Activated CD8-positive, alpha-beta T cell treated with anti-CD3 and anti-CD28 coated beads for 36 hours (primary cell): ENCODE measurements around the gene HNRNPLL. TPM values are rescaled to one million over a fixed set of nuclear protein-coding genes. Genes with fewer than 3 reads are reported as not detected.

Experiments used
- ATAC-seq: fragments of 200-7000 bp; cut with Tn5 transposase; one replicate; pipeline ENCODE4 v1.10.0; 2021; ENCODE audit warnings: mild to moderate bottlenecking, moderate library complexity
- CTCF ChIA-PET: fragments of 350-600 bp; sonication (Branson Sonifier 250); formaldehyde crosslinking; loops from one replicate; lab custom pipeline; 2021; ENCODE audit warnings: antibody characterized with exemption; lab: Charles Lee
- POLR2A ChIA-PET: fragments of 350-600 bp; sonication (Branson Sonifier 250); formaldehyde crosslinking; loops from one replicate; lab custom pipeline; 2021; ENCODE audit warnings: antibody characterized with exemption; lab: Charles Lee
- DNase-seq: peaks from one replicate; pipeline ENCODE4 v3.0.0-alpha.2; 2020
- H3K27ac Mint-ChIP-seq: one replicate; pipeline ENCODE4 v1.8.0; 2021; ENCODE audit warnings: mild to moderate bottlenecking, mixed read lengths
- H3K27me3 Mint-ChIP-seq: one replicate; pipeline ENCODE4 v1.8.0; 2021; ENCODE audit warnings: mixed read lengths
- H3K36me3 Mint-ChIP-seq: one replicate; pipeline ENCODE4 v1.8.0; 2021; ENCODE audit warnings: low read depth, mixed read lengths
- H3K4me1 Mint-ChIP-seq: one replicate; pipeline ENCODE4 v1.8.0; 2021; ENCODE audit warnings: low read depth, mixed read lengths
- H3K4me3 Mint-ChIP-seq: one replicate; pipeline ENCODE4 v1.8.0; 2021; ENCODE audit warnings: mild to moderate bottlenecking, moderate library complexity, mixed read lengths
- H3K9me3 Mint-ChIP-seq: one replicate; pipeline ENCODE4 v1.8.0; 2021; ENCODE audit warnings: mixed read lengths
- CTCF ChIP-seq: fragments of 200-600 bp; IDR thresholded peaks from one replicate; pipeline ENCODE4 v1.8.0; 2022; ENCODE audit warnings: antibody characterized with exemption, mild to moderate bottlenecking
- intact Hi-C: fragments of 100-400 bp; cut with micrococcal nuclease; formaldehyde crosslinking; loops from one replicate; pipeline ENCODE4 v1.10.0; 2022
- total RNA-seq, 2 experiments: library from RNA; stranded (reverse); gene quantifications; one replicate each; pipeline ENCODE4 v1.2.3, GENCODE V29; 2021

The HNRNPLL gene
- total RNA-seq, 2 experiments from 2014 or later, result 54.9 to 55.3 TPM

- Mint-ChIP-seq H3K27me3 (peaks cover 5% of the 10 kb centered on the region), H3K9me3 (no peaks in the 10 kb centered on the region), H3K4me3 (no peak overlapping the region), H3K27ac (no peak overlapping the region), H3K36me3 (no peaks in the 10 kb centered on the region), H3K4me1 (no peaks in the 10 kb centered on the region)
- TF ChIP-seq CTCF, result no peak
- DNase-seq (no peak), ATAC-seq (no peak)
- POLR2A ChIA-PET, result interaction anchor here (1.2 to 1.9 kb wide), 3 partner anchors 199 to 217 kb away, joined by 3 to 6 read pairs (median 4); partner anchors contain the start of gene SRSF7
- CTCF ChIA-PET, result interaction anchor here (0.7 to 2.6 kb wide), 6 partner anchors 9 to 160 kb away, joined by 3 to 13 read pairs (median 4); no protein-coding TSS in a partner anchor
- intact Hi-C loops, result no loop called here
Observed at GRCh38 chr2:38533757-38534545, 68.8 kb downstream of the HNRNPLL start.

- ChIA-PET CTCF (interaction anchor here (1.0 to 2.6 kb wide), 7 partner anchors 25 to 526 kb away, joined by 3 to 13 read pairs (median 3); no protein-coding TSS in a partner anchor), POLR2A (interaction anchor here (0.9 to 1.9 kb wide), 3 partner anchors 157 to 202 kb away, joined by 3 to 6 read pairs (median 4); partner anchors contain the start of gene ATL2)
- DNase-seq (no peak), ATAC-seq (no peak)
- Mint-ChIP-seq H3K27ac (no peak overlapping the region), H3K4me3 (no peak overlapping the region), H3K36me3 (no peaks in the 10 kb centered on the region), H3K27me3 (peaks cover 8% of the 10 kb centered on the region), H3K4me1 (peaks cover 3% of the 10 kb centered on the region), H3K9me3 (no peaks in the 10 kb centered on the region)
- intact Hi-C loops, result no loop called here
- TF ChIP-seq CTCF, result no peak
Observed at GRCh38 chr2:38533180-38533579, 69.5 kb downstream of the HNRNPLL start.

GRCh38 chr2:38532366-38532765 is 70.4 kb downstream of the HNRNPLL start:
- DNase-seq (no peak), ATAC-seq (no peak)
- no peak for TF ChIP-seq CTCF
- no peaks in the 10 kb centered on the region for H3K36me3 Mint-ChIP-seq
- H3K4me1 Mint-ChIP-seq, result peaks cover 4% of the 10 kb centered on the region
- H3K27ac Mint-ChIP-seq, result no peak overlapping the region
- intact Hi-C loops, result no loop called here
- peaks cover 10% of the 10 kb centered on the region for H3K27me3 Mint-ChIP-seq
- ChIA-PET CTCF (interaction anchor here (0.7 to 2.6 kb wide), 7 partner anchors 22 to 526 kb away, joined by 3 to 13 read pairs (median 3); no protein-coding TSS in a partner anchor), POLR2A (interaction anchor here (0.7 to 1.9 kb wide), 4 partner anchors 156 to 348 kb away, joined by 3 to 6 read pairs (median 4); partner anchors contain the start of gene ATL2)
- no peak overlapping the region for H3K4me3 Mint-ChIP-seq
- H3K9me3 Mint-ChIP-seq, result no peaks in the 10 kb centered on the region

- intact Hi-C loops, result no loop called here
- peaks cover 4% of the 10 kb centered on the region for H3K4me1 Mint-ChIP-seq
Observed at GRCh38 chr2:38529208-38529607, 73.5 kb downstream of the HNRNPLL start.

More at GRCh38 chr2:38529208-38529607, 73.5 kb downstream of the HNRNPLL start:
- no peaks in the 10 kb centered on the region for H3K36me3 Mint-ChIP-seq
- H3K9me3 Mint-ChIP-seq, result no peaks in the 10 kb centered on the region
- POLR2A ChIA-PET, result interaction anchor here (0.6 kb wide), 1 partner anchor 222 kb away, joined by 3 read pairs; the partner anchor contains the start of gene SRSF7
- TF ChIP-seq CTCF, result no peak
- no peak overlapping the region for H3K27ac Mint-ChIP-seq
- CTCF ChIA-PET, result interaction anchor here (0.6 to 2.1 kb wide), 2 partner anchors 20 to 213 kb away, joined by 3 to 5 read pairs; no protein-coding TSS in a partner anchor
- H3K4me3 Mint-ChIP-seq, result no peak overlapping the region
- ATAC-seq (no peak), DNase-seq (no peak)
- H3K27me3 Mint-ChIP-seq, result peaks cover 17% of the 10 kb centered on the region
